Neural crest cell (in vitro differentiated cells): Measurements from ENCODE around the gene ANKRD31. TPM values are rescaled to one million over a fixed set of nuclear protein-coding genes. Genes with fewer than 3 reads are reported as not detected.

Experiments used
- DNase-seq: peaks from one replicate; pipeline ENCODE4 v3.0.0; 2021; ENCODE audit warnings: low read depth, mixed read lengths, low spot score
- H3K27ac Mint-ChIP-seq: one replicate; pipeline ENCODE4 v1.8.0; 2021; ENCODE audit warnings: mild to moderate bottlenecking, mixed read lengths; ENCODE audit not compliant: unreplicated experiment
- H3K27me3 Mint-ChIP-seq: 2 replicates; pipeline ENCODE4 v1.8.0; 2021; ENCODE audit warnings: low read depth, mild to moderate bottlenecking, mixed read lengths
- H3K36me3 Mint-ChIP-seq: 2 replicates; pipeline ENCODE4 v1.8.0; 2021; ENCODE audit warnings: low read depth, mild to moderate bottlenecking, mixed read lengths
- H3K4me1 Mint-ChIP-seq: 2 replicates; pipeline ENCODE4 v1.8.0; 2021; ENCODE audit warnings: mixed read lengths
- H3K4me3 Mint-ChIP-seq: one replicate; pipeline ENCODE4 v1.8.0; 2021; ENCODE audit warnings: mild to moderate bottlenecking, mixed read lengths
- H3K9me3 Mint-ChIP-seq: 2 replicates; pipeline ENCODE4 v1.8.0; 2021; ENCODE audit warnings: mixed read lengths
- CTCF ChIP-seq: fragments of 200-600 bp; sonication (generic); conservative IDR thresholded peaks from 2 replicates; pipeline ENCODE4 v1.5.0; 2021; ENCODE audit warnings: antibody characterized with exemption, mild to moderate bottlenecking
- total RNA-seq: library from RNA; stranded (reverse); gene quantifications from 2 replicates; pipeline ENCODE4 v1.2.1, GENCODE V29; 2021

Gene ANKRD31
- total RNA-seq, 1 donor from 2014 or later, result 0.51 TPM

GRCh38 chr5:75214928-75215327 is 21.8 kb downstream of the ANKRD31 start:
- H3K4me3 Mint-ChIP-seq, result no peak overlapping the region
- H3K9me3 Mint-ChIP-seq, result peaks cover 3% of the 10 kb centered on the region
- DNase-seq, result no peak
- no peak for TF ChIP-seq CTCF
- peaks cover 7% of the 10 kb centered on the region for H3K36me3 Mint-ChIP-seq
- H3K4me1 Mint-ChIP-seq, result peaks cover 3% of the 10 kb centered on the region
- no peak overlapping the region for H3K27ac Mint-ChIP-seq
- no peaks in the 10 kb centered on the region for H3K27me3 Mint-ChIP-seq

GRCh38 chr5:75214409-75214808 is 22.3 kb downstream of the ANKRD31 start:
- Mint-ChIP-seq H3K27me3 (no peaks in the 10 kb centered on the region), H3K4me1 (peaks cover 6% of the 10 kb centered on the region), H3K36me3 (peaks cover 7% of the 10 kb centered on the region), H3K9me3 (peaks cover 3% of the 10 kb centered on the region), H3K27ac (no peak overlapping the region), H3K4me3 (no peak overlapping the region)
- TF ChIP-seq CTCF, result no peak
- DNase-seq, result no peak

GRCh38 chr5:75203604-75204003 is 33.1 kb downstream of the ANKRD31 start:
- H3K27me3 Mint-ChIP-seq, result no peaks in the 10 kb centered on the region
- no peaks in the 10 kb centered on the region for H3K9me3 Mint-ChIP-seq
- no peaks in the 10 kb centered on the region for H3K4me1 Mint-ChIP-seq
- no peak overlapping the region for H3K4me3 Mint-ChIP-seq
- TF ChIP-seq CTCF, result no peak
- DNase-seq, result no peak
- no peaks in the 10 kb centered on the region for H3K36me3 Mint-ChIP-seq
- H3K27ac Mint-ChIP-seq, result no peak overlapping the region

DNA sequence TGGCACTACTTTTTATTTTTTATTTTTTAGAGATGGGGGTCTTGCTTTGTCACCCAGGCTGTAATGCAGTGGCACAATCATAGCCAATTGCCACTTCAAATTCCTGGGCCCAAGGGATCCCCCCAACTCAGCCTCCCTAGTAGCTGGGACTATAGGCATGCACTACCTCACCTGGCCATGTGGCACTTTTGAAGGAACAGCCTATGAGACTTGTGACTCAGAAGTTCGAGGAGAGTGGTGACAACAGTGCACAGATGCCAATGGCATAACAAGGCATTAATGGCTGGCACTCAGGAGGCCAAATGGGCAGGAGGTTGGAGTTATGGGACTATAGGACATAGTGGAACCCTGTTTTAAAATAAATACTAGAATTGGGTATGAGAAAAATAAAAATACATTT is 33.7 kb downstream of the ANKRD31 start:
- DNase-seq, result no peak
- no peaks in the 10 kb centered on the region for H3K9me3 Mint-ChIP-seq
- TF ChIP-seq CTCF, result no peak
- no peaks in the 10 kb centered on the region for H3K36me3 Mint-ChIP-seq
- no peaks in the 10 kb centered on the region for H3K27me3 Mint-ChIP-seq
- no peak overlapping the region for H3K4me3 Mint-ChIP-seq
- H3K4me1 Mint-ChIP-seq, result no peaks in the 10 kb centered on the region
- no peak overlapping the region for H3K27ac Mint-ChIP-seq

GRCh38 chr5:75200776-75201175 is 35.9 kb downstream of the ANKRD31 start:
- H3K4me1 Mint-ChIP-seq, result no peaks in the 10 kb centered on the region

More at GRCh38 chr5:75200776-75201175, 35.9 kb downstream of the ANKRD31 start:
- no peak for TF ChIP-seq CTCF
- H3K36me3 Mint-ChIP-seq, result no peaks in the 10 kb centered on the region
- H3K27me3 Mint-ChIP-seq, result no peaks in the 10 kb centered on the region
- DNase-seq, result no peak
- H3K27ac Mint-ChIP-seq, result no peak overlapping the region
- H3K9me3 Mint-ChIP-seq, result no peaks in the 10 kb centered on the region
- H3K4me3 Mint-ChIP-seq, result no peak overlapping the region
